Right lobe of liver (tissue), 4 donors: ENCODE results near the gene DPP10.

Source experiments
- CTCF ChIP-seq, 4 donors: fragments of 200-600 bp in 3 of 4; fragments of 450-650 bp in 1 of 4; IDR thresholded peaks; one replicate each; pipeline versions ENCODE4 v1.5.1 to v1.8.0; 2016 to 2022; ENCODE audit warnings: antibody characterized with exemption in 4 of 4, mild to moderate bottlenecking in 2 of 4
- POLR2A ChIP-seq: fragments of 450-650 bp; IDR thresholded peaks from one replicate; pipeline ENCODE4 v1.6.1; 2017; ENCODE audit warnings: antibody characterized with exemption, mild to moderate bottlenecking
- donor health status: DM: no; HTN: no; CAD: no.
- donor health status: DM: no; HTN: no; CAD: no.
- donor health status: DM: no; HTN: yes; CAD: no.

GRCh38 chr2:114631146-114631545 is 188.7 kb downstream of the DPP10 start:
- TF ChIP-seq CTCF (IDR thresholded peaks at IDR 0.05) (no peak), POLR2A (no peak)
